GM19238 (cell line): Measurements from ENCODE around the gene MVB12B.
"Not testable (repeated sequence)": the region's sequence is repeated elsewhere in the genome, so short reads cannot be mapped to it uniquely, and the experiment has no call there.

Experiments used
- DNase-seq: peaks from one replicate; pipeline ENCODE4 v3.0.0; 2011; ENCODE audit warnings: low spot score; ENCODE audit not compliant: insufficient read length

Gene MVB12B

DNA sequence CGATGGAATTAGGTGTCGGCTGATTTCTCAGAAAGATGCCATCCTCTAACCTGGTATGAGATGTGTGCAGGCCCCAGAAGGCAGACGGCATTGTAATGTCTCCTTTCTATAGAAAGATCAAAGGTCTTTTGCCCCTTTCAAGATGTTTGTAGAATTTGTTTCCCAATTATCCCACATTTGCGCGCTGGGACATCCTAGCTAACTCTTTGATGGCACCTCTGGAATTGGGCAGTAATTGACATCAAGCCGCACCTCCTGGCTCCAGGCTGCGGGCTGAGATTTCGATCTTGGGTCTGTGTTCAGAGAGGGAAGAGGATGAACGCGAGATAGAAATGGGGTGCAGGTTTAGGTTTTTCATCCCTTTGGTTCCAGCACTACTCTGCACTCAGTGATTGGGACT, 202.3 kb downstream of the MVB12B start:
- DNase-seq: no peak

DNA sequence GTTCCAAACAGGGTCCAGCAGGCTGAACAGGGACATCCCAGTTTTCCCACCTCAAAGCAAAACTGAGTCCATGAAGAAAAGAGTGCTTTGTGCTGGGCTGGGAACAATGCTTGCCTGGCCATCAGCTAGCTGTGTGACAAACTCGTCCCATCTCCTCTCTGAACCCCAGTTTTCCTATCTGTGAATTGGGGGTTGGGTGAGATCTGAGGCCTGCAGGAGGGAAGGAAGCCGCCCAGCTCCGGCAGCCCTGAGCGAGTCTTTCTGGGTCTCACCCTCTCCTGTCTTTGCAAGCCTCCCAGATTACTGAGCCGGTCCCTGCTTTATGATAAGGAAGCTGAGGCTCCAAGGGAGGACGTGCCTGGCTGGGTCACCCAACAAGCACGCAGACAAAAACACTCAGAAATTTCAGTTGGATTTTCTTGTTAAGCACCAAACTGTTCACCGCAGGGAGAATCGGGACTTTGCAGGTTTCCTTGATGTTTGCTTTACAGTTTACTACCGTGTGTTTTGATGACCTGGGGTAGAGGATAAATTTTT, 204.5 kb downstream of the MVB12B start:
- DNase-seq: no peak

DNA sequence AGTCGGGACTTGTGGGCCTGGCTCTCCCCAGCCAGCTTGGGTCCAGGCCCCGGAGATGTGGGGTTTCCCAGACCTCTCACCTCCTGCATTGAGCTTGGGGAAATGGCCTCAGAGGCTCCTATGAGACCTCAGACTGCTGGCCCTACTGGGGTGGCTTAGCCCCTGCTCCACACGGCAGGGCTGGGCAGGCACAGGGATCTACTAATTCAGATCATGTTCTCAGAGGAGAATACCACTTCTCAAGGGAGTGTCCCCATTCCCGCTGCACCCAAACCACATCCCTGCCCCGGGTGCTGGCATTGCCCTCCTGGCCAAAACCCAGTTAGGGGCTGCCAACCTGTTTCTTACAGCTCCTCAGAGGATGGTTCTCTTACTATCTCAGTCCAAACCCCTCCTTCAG, 205.0 kb downstream of the MVB12B start:
- DNase-seq: no peak

DNA sequence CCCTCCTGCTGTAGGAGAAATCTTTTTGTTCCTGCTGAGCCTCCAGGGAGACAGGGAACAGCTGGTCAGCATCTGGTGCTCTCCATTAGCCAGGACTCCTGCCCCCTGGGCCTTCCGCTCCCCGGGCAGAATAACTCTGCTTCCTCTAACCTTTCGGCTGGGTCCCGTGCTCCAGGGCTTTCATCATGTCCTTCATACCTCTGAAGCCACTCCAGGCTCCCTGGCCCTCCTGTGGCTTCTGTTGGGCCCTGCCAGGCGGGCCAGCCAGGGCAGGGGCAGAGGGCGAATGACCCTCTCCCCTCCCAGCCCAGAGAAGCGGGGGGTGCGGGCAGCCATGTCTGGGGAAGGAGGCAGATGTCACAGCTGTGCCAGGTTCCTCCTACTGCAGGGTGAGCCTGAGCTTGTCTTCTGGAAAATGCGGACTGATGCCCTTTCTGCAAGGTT, 205.4 kb downstream of the MVB12B start:
- no peak for DNase-seq

DNA sequence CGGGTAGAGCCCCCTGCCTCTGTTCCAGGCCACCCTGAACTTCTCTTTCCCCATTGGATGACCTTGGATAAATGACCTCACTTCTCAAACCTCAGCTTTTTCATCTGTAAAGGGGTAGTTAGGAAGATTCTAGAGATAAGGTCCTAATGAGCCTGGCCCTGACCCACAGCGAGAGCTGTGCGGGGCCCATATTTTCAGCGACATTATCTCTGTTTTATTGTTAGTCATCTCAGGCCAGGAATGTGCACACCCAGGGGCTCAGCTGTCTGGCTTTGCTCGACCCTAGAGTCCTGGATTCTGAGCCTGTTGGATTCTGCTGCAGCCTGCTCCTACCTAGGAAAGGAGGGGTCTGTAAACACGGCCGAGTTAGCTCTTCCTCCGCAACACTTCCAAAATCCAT, 205.9 kb downstream of the MVB12B start:
- no peak for DNase-seq

DNA sequence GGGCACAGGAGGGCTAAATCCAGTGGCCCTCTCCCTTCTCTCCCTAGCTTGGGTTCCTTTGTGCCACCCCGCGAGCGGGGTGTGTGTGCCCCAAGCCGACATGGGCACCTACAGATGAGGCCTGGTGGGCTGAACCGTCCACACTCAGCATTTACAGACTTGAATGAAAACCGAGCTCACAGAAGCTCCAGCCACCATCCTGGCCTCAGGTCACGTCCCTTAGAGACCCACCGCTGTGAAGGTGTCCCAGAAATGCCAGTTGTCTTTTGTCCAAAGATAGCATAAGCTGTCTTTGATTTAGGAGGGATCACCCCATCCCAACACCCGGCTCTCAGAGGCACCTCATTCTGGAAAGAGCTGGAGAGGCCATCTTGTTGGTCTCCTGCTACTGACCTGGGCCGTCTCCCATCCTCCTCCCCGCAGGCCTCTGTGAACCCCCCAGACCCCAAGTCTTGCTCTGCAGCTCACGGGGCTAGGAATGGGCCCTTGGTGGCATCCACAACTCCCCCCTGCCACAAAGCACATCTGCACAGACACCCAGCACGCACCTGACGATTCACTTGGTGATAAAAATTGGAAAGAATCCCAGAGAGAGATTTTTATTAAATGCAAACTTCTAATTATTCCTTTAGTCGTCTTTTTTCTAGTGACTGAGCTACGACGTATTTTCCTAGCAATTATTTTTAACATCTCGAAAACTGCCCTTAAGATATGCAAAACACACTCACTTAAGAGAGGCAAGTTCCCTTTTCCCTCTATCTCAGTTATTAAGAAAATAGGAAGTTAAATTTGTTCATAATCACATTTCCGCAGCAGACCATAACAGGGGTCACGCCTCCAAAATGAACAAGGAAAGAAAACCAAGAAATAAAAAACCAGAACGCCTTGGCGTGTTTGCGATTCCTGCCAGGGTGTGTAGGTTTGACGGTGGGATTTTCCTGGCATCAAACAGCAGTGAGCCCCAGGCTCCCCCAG, 206.6 kb downstream of the MVB12B start:
- DNase-seq: no peak

DNA sequence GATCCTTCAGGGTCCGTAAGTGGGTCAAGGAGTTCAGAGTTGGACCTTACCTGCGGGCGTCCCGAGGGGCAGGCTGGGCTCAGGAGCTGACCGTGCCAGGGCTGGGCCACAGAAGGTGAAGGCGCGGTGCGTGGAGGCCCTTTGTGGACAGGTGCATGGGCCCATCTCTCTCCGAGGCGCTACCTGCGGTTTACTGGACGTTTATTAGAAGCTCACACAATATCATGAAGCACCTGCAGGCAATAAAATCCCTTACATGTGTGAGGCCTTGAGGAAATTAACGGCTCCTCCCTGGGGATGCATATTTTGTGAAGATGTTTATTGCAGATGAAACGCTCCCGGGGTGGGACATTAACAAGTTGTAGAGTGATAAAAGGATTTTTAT, 207.3 kb downstream of the MVB12B start:
- no peak for DNase-seq

DNA sequence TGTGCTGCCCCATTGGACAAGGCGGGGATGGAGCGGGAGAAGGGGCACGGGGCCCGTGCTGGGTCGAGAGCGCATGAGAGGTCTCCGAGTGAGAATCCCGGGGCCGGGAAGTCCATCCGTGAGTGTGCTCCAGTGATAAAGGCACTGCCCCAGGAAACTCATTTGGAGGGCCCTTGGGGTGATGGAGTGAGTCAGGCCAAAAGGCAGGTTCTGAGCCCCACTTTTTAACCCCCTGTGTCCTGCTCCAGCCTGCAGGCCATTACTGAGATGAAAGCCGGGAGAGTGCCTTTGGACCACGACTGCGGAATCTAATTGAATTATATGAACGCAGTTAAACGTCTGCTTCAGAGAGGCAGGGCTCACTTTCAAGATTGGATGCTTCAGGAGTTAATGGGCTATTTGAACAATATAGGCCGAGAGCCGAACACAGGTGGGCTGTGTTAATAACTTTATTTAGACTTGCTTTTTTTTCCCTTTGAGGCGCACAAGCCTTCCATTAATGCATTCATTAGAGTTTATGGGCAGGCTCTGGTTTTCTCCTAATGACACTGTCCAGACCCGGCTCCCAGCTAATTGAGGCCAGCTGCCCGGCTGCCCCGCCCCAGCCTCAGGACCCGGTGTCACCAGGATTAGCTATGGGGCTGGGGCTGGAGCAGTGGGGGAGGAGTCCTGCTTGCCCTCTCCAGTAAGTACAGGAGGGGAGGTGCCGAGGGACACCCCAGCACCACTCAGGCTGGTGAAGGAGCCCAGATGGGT, 208.0 kb downstream of the MVB12B start:
- DNase-seq: no peak

DNA sequence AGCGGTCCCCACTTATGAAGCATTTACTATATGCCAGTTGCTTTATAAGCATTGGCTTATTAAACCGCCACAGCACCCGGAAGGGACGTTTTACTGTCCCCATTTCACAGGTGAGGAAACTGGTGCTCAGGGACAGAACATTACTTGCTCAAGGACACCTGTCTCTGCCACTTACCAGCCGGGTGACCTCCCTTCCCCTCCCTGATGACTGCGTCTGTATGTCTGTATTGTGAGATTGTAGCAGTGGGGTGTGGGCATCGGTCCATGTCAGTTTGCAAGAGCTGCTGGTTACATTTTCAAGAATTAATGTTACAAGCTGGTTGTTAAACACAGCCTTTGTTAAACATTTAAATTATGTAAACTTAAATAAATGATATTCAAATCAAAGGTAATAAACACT, 209.5 kb downstream of the MVB12B start:
- no peak for DNase-seq

DNA sequence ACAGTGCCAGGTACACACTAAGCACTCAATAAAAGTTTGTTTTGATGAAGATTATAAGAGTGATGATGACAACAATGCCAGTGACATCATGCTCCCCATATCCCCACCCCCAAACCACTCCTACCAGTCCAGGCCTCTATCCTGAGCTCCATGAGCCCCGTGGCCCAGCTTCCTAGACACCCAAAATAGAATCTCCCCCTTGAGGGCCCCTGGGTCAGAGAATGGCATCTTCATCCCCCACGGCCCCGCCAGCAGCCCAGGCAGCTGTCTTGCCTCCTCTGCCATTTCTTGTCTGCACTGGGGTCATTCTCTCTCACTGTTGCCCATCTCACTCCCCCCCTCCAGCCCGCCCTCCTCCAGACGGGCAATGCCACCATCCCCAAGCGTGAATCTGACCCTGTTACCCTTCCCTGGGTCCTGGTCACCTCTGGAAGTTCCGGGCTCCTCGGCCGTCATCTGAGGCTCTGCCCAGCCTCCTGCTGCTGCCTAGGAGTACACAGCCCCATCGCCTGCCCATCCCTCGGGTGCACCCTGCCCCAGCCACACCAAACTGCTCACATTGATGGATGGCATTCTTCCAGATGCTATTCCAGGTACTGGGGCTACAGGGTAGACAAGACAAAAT, 210.3 kb downstream of the MVB12B start:
- no peak for DNase-seq

DNA sequence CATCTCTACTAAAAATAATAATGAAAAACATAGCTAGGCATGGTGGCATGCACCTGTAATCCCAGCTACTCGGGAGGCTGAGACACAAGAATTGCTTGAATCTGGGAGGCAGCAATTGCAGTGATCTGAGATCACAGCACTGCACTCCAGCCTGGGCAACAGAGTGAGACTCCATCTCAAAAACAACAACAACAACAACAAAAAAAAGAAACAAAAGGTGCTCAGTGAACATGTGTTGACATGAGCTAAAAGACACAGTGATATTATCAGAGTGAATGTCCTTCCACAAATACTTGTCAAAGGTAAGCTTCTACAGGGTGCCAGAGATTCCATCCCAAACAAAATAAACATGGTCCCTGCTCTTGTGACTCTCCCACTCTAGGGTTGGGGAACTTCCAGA, 211.9 kb downstream of the MVB12B start:
- no peak for DNase-seq

DNA sequence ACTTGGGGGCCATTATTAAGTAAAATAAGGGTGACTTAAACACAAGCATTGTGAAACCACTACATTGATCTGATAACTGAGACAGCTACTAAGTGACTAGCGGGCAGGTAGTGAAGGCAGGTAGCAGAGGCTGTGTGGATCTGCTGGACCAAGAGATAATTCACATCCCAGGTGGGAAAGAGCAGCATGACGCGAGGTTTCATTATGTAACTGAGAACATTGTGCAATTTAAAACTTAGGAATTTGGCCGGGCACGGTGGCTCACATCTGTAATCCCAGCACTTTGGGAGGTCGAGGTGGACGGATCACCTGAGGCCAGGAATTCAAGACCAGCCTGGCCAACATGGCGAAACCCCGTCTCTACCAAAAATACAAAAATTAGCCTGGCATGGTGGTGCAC, 213.8 kb downstream of the MVB12B start:
- DNase-seq: not testable (repeated sequence)

DNA sequence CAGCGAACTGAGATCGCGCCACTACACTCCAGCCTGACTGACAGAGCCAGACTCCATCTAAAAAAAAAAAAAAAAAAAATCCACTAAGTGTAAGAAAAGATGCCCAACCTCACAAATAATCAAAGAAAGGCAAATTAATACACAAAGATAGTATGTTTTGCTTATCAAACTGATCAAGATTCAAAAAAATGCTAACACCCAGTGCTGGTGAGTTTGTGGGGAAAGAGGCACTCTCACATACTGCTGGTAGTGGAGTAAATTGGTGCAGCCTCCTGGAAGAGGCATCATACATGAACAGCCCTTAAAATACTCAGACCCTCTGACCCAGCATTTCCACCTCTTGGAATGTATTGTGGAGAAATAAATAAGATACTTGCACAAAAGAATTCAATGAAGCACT, 216.9 kb downstream of the MVB12B start:
- DNase-seq: no peak

DNA sequence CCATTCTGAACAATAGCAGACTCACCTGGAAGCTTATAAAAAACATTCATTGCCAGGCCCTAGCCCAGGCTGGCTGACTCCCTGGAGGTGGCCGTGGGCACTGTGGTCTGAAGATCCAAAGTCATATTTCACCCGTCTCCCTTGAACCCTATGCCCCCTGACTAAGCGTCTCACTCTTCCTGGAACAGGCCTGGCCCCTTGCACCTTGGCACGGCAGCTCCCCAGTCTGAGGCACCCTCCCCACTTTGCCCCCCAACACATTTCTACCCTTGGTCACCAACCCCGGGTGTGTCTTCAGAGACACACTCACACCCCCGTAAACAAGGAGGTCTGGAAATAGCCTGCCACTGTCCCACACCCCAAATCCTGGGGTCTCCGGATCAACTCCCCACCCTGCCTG, 218.5 kb downstream of the MVB12B start:
- no peak for DNase-seq

DNA sequence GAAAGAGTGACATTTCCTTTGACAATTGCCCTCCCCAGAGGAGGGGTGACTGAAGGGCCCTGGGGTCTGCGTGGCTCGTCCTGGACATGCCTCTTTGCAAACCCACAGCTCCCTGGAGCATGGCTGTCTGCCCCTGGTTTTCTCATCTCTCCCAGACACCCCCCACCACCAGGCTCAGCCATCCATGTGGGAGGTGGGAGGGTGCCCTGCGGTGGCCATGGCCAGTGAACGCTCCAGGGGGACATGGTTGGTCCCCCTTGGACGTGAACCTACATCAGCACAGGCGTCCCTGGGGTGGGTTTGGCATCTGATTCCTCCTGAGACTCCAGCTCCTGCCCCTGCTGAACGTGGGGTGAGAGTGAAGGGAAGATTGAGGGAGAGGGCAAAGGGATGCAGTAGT, 219.4 kb downstream of the MVB12B start:
- no peak for DNase-seq

DNA sequence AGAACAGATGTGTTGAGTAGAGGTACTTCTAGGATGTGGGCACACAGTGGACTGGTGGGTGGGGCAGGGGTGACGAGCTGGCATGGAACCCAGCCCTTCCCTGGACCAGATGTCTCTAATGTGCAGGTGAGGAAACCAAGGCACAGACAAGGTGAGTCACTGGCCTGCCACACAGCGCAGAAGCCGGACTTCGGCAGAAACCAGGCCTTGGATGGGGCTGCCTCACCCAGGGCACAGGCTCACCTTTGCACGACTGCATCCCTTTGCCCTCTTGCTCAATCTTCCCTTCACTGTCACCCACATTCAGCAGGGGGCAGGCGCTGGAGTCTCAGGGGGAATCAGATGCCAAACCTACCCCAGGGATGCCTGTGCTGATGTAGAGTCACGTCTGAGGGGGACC, 221.7 kb downstream of the MVB12B start:
- DNase-seq: no peak

DNA sequence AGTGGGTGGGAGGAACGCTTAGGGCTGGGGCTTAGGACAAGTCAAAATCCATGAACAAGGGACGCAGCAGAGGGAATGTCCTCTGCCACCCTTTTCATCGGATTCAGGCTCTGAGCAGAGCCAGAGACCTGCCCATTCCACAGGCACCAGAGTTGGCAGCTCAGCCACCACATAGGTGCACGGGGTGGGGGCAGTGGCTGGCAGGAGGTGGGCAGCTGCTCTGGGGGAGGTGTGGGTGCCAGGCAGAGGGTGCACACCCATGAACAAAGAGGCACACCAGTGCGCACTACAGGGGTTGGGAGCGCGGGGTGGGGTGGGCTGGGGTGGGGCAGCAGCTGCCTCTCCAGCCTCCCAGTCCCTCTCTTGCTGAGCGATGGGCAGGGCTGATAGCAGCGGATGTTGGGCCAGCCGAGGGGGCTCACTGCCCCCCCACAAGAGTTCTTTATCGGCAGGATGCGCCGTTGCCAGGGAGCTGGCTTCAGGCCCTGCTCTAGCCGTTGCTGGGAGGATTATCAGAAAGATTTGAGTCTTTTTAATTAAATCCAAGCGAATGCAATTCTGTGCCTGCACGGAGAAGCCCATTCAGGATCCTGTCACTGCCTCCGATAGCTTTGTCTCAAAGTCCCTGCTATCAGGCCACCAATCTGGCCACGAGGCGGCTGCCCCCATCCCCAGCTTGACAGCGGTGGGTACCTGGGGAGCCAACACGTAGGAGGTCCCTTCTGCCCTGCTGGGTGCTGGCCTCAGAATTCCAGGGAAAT, 222.8 kb downstream of the MVB12B start:
- DNase-seq: no peak

DNA sequence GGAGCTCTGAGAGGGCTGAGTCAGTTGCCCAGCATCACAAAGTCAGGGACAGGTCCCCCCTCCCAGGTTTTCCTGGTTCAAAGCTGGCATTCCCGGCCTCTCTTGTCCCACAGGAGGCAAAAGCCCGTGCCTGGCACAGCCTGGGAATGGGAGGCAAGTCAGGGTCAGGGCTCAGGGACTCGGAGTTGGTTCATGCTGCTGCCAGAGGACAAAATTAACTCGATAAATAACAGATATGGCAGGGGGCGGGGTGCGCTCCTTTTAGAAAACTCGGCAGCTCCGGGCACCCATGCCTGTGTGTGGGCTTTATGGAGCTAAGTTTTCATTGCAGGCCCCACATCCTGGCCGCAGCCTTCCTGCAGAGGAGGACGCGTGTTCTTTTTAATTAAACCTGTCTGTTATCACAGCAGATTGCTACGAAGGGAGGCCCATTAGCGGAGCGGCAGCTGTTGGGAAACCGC, 224.3 kb downstream of the MVB12B start:
- no peak for DNase-seq

DNA sequence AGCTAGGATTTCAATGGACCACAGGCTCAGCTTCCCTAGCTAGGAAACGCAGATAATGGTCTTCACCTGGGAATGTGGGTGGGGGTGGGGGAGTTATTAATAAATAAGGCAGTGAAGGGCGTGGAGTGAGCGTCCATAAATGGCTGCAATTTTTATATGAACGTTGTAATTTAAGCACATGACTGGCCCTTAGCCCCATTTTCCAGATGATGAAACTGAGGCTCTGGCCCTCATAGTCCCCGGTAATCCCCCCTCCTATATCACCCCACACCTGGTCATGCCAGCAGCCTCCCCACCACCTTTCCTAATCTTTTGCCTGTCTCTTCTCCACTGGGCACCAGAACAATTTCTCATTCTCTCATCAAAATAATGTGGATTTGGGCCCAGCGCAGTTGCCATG, 225.2 kb downstream of the MVB12B start:
- DNase-seq: no peak

DNA sequence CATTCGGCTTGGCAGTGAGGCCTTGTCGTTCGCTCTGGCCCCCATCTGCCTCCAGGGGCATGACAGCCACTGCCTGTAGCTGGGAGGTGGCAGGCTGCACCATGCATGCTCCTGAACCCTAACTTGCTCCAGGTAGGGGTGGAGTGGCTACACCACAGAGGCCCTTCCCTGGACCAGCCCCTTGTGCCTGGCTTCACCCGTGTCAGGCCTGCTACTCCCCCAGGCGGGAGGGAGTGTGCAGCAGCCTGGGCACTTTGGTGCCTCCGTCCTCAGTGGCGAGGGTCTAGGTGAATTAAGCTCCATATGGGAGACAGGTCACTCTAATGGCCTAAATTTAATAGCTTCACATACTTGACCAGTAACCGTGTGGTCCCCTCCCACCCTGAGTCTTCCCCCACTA, 227.7 kb downstream of the MVB12B start:
- DNase-seq: no peak

DNA sequence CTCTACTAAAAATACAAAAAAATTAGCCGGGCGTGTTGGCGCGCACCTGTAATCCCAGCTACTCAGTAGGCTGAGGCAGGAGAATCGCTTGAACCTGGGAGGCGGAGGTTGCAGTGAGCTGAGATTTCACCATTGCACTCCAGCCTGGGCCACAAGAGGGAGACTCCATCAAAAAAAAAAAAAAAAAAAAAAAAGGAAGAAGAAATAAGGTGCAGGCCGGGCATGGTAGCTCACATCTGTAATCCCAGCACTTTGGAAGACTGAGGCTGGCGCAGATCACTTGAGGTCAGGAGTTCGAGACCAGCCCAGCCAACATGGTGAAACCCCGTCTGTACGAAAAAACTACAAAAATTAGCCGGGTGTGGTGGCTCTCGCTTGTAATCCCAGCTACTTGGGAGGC, 228.8 kb downstream of the MVB12B start:
- not testable (repeated sequence) for DNase-seq
